Pons (tissue), 1 donor: Measurements from ENCODE around the gene ATMIN.

ENCODE experiments used
- DNase-seq: peaks from one replicate; pipeline ENCODE4 v3.0.0-alpha.2; 2016; ENCODE audit warnings: low spot score

The ATMIN gene

DNA sequence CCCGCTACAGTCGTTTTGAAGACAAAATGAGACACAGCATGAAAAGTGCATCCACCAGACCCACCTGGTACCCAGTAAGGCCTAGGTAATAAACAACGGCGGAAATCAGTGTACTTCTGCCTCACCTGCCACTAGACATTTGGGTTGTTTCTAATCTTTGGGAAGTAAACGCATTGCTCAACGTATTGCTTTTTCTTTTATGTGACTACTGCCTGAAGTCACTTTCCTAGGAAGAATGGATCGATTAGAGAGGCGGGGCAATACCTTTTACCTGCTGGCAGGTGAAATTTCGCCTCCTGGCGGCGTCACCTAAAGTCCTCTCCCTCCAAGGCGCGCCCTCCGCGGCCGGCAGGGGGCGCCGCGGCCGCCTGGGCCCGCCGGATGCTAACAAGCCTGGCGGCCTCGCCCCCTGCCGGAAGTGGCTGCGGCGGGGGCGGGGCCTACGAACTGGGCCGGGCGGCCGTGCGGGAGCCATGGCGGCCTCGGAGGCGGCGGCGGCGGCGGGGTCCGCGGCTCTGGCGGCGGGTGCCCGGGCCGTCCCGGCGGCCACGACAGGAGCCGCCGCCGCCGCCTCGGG lies at the start of gene ATMIN:
TSS of gene ATMIN (plus strand) at position 445 of the 577 bp plus-strand sequence. CDS start at position 474, 29 bp downstream.
- peak; percentile 90 for DNase-seq

DNA sequence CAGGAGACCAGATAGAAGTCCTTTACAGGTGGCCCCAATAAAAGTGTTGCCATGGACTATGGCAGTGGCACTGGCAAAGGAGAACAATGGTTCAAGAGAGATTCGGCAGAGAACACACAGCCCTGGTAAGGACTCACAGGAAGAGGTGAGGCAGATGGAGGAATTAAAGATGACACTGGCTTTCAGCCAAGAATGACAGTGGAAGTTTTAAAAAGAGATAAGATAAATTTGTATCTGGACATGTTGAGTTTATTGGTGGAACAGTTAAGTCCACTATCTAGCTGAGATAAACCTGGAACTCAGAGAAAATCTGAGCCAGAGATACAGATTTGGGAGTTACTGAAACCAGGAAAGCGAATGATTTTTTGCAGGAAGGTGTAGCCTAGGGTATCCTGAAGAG lies 49.1 kb upstream of the ATMIN start:
- DNase-seq, result no peak

DNA sequence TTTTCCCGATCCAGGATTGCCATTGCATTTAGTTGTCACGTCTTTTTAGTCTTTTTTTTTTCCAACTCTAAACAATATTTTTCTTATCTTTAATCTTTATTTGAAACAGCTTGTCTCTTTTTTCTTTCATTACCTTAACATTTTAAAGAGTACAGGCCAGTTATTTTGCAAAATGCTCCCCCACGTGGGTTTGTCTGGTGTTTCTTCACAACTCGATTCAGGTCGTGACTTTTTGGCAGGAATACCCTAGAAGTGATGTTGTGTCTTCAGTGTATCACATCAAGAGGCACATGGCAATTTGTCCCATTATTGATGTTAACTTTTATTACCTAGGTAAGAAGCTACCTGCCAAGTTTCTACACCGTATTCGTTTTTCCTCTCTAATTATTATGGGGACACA lies 46.9 kb upstream of the ATMIN start:
- DNase-seq, result no peak

DNA sequence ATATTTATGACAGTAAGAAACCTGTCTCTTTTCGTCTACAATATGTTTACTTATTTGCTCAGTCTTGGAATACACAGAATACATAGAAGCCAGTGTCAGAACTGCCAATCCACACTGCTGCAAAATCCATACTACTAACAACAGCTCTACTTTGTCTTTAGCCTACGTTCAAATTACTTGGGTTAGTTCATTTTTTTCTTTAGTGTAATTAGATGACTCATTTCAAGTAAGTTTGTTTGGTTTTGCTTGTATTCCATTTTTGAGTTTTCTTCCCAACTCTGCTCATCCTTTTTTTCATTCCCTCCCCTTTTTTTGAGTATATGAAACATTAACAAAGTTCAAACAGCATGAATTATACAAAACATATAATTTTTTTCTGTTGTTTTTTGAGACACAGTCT lies 45.8 kb upstream of the ATMIN start:
- no peak for DNase-seq

GRCh38 chr16:80990577-80990976 lies 45.1 kb upstream of the ATMIN start:
- no peak for DNase-seq

GRCh38 chr16:80990978-80991377 lies 44.7 kb upstream of the ATMIN start:
- DNase-seq, result no peak

- DNase-seq, result no peak
Measured at GRCh38 chr16:80991792-80992430, 43.7 kb upstream of the ATMIN start.

- no peak for DNase-seq
Measured at GRCh38 chr16:80992676-80993293, 42.9 kb upstream of the ATMIN start.

DNA sequence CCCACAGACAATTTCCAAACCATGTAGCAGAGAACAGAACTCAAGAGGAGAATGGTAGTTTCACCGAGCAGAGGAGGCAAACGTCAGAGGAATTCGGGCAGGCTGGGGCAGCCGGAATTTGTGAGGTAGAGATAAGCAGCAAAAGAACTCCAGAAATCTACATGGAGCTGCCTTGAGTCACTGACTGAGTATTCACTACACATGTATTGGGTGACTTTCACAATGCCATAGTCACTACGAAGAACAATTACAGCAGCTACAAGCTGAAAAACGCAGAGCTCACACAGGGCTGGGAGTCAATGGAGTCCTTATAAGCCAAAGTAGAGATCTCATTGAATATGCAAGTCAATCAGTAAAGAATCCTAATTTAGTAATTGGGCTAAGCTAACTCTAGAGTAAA lies 42.3 kb upstream of the ATMIN start:
- peak; percentile 59 for DNase-seq

- DNase-seq, result no peak
Measured at GRCh38 chr16:80993834-80994233, 41.8 kb upstream of the ATMIN start.

DNA sequence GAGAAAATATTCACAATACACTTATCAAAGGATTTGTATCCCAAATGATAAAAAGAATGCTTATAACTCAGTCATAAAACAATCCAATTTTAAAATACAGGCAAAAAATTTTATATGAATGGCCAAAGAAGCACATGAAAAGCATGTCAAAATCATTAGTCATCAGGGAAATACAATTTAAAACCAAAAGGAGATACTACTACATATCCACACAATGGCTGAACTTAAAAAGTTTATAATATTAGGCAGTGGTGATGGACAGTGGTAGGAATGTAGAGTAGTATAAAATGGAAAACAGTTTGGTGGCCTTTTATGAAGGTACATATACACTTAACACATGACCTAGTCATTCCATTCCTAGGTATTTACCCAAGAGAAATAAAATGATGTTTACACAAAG lies 41.2 kb upstream of the ATMIN start:
- DNase-seq, result no peak

DNA sequence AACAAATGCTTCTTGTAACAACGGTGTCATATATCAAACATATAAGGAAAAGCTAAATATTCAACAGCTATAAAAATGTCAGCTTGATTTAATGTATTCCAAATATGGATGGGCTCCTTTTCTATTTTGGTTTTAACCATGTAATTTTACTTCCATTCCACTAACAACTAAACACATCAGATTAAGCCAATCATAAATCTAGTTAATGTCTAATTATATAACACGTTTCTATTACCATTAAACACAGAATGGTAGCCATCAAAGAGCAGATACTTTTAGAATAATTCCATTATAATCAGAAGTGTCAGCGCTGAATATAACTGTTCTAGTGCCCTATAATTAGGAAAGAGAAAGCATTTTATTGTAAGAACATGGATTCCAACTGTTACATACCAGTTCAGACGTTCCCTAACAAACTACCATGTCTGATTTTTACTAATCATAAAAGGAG lies 38.9 kb upstream of the ATMIN start:
- DNase-seq, result no peak

DNA sequence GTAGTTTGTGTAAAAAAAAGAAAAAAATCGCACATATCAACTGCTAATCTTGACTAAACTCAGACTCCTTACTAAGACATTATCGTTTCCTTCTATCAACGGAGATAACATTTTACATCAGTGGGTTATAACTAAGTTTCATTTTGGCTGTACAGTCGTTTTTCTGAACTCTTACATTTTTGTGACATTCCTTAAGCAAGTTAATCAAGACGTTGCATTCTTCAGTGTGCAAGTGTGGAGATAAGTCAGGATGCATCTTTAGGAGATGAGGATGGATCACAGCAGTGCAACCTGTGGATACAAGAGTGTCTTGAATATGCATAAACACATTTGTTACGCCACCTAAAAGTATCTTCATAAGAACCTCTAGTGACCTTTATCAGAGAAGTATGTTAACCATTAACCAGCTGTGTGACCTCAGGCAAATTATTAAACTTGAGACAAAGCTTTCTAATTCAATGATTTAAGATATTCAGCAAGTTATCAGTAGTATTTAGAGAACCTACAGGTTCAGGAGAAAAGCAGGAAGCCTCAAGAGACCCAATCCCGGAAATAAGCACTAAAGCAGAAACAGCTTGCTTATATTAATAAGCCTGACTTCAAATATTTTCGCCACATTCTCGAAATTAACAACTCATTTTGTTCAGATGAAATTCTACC lies 38.4 kb upstream of the ATMIN start:
- DNase-seq, result no peak

DNA sequence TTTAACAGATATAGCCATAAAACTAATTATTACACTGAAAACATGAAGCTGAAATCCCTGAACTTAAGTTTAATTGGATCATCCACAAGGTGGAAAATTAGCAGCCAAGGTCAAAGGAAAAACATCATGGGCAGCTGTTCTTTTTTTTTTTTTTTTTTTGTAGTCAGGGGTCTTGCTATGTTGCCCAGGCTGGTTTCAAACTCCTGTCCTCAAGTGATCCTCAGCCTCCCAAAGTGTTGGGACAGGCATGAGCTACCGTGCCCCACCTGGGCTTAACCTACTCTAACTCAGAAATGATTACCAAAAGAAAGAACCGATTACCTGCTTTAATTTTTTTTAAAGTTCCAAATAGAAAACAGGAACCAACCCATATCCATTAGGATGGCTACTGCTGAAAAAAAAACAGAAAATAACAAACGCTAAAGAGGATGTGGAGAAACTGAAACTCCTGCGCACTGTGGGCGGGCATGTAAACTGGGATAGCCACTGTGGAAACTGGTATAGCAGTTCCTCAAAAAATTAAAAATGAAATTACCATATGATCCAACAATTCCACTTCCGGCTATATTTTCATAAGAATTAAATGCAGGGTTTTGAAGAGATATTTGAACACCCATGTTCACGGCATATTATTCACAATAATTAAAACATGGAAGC lies 37.5 kb upstream of the ATMIN start:
- no peak for DNase-seq

DNA sequence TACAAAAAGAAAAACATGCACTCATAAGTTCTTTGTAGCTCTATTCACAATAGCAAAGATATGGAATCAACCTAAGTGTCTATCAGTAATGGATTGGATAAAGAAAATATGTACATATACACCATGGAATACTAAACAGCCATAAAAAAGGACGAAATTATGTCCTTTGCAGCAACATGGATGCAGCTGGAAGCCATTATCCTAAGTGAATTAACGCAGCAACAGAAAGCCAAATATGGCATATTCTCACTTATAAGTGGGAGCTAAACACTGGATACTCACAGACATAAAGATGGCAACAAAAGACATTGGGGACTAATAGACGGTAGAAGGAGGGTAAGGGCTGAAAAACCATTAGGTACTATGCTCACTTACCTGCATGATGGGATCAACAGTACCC lies 34.8 kb upstream of the ATMIN start:
- no peak for DNase-seq

- DNase-seq, result no peak
Measured at GRCh38 chr16:81001330-81001729, 34.3 kb upstream of the ATMIN start.

DNA sequence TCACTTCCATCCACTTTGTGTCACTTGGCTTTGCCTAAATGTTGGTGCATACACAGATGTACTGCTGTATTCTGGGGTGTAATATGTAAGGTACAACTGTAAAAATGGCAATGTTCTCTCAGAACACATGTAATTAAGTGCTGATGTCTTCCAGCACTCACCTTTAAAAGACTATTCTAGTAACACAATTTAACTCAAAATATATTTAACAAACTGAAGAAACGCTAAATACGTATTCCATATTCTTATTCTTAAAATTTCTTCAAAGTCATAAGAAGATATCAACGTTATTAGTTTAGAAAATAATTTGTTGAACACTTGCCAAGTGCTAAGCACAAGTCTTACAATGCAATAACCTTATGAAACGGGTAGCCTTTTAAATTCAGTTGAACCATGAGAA lies 32.6 kb upstream of the ATMIN start:
- DNase-seq, result no peak

- DNase-seq, result no peak
Measured at GRCh38 chr16:81003610-81004460, 31.8 kb upstream of the ATMIN start.

GRCh38 chr16:81004646-81005353 lies 30.8 kb upstream of the ATMIN start:
- DNase-seq, result peak; percentile 91

DNA sequence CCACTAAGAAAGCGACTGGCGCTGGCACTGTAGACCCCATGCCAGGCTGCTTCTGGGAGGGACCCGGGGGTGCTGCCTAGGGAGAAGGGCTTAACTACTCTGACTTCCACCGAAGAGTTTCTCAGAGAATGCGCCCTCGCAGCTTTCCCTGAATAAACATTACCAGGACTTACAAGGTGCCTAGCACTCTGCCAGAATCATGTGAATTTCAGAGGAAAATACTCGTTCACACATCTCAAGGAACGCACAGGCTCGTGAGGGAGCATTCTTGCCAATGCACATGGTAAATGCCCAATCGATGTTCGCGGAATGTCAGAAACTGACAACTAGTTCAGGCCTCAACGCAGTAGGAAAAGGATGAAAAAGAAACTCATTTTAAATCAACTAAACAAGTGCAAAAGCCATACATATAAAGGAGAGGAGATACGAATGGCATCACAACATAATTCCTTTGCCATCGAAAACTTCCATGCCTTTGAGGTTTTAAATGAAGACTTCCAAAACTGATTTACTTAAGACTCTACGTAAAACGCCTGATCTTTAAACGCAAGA lies 30.0 kb upstream of the ATMIN start:
- DNase-seq, result peak; percentile 44
